H1 (cell line): Measurements from ENCODE around the gene HK2. TPM values are rescaled to one million over a fixed set of nuclear protein-coding genes. Genes with fewer than 3 reads are reported as not detected.

Experiments
- CTCF ChIA-PET: fragments of 300-600 bp; sonication (Branson Sonifier 250); formaldehyde crosslinking; loops from one replicate; lab custom pipeline; 2021; ENCODE audit not compliant: partially characterized antibody; lab: Charles Lee
- POLR2A ChIA-PET: fragments of 300-600 bp; sonication (Branson Sonifier 250); formaldehyde crosslinking; loops from one replicate; lab custom pipeline; 2021; ENCODE audit warnings: inconsistent platforms; ENCODE audit not compliant: partially characterized antibody; lab: Charles Lee
- DNase-seq, 2 experiments: peaks; one replicate each; pipeline versions ENCODE4 v3.0.0 to v3.0.0-alpha.2; 2010 to 2022; ENCODE audit warnings: low spot score in 2 of 2, low read depth in 1 of 2, mixed read lengths in 1 of 2
- FAIRE-seq: peaks from 2 replicates; lab custom pipeline; 2011; peaks lifted over from hg19 to GRCh38; lab: Jason Lieb, UNC
- H2AFZ ChIP-seq: 2 replicates; pipeline ENCODE4 v1.8.1; 2012; ENCODE audit warnings: low read length, inconsistent platforms
- H2AK5ac ChIP-seq: 2 replicates; pipeline ENCODE4 v1.6.1; 2013; ENCODE audit warnings: low read depth, low read length
- H2BK120ac ChIP-seq: replicated peaks from 2 replicates; pipeline ENCODE3; 2013; ENCODE audit warnings: low read depth, low read length, inconsistent platforms
- H2BK12ac ChIP-seq: 2 replicates; pipeline ENCODE4 v1.6.1; 2013; ENCODE audit warnings: low read depth, low read length
- H2BK15ac ChIP-seq: 2 replicates; pipeline ENCODE4 v1.6.1; 2013; ENCODE audit warnings: low read length
- H2BK20ac ChIP-seq: 2 replicates; pipeline ENCODE4 v1.6.1; 2013; ENCODE audit warnings: low read length
- H2BK5ac ChIP-seq: 2 replicates; pipeline ENCODE4 v1.6.1; 2013; ENCODE audit warnings: low read depth, low read length
- H3K14ac ChIP-seq: 2 replicates; pipeline ENCODE4 v1.6.1; 2013; ENCODE audit warnings: inconsistent platforms; ENCODE audit not compliant: insufficient read length
- H3K18ac ChIP-seq: 2 replicates; pipeline ENCODE4 v1.6.1; 2013; ENCODE audit warnings: low read length; ENCODE audit errors: extremely low read depth
- H3K23ac ChIP-seq: 2 replicates; pipeline ENCODE4 v1.6.1; 2013; ENCODE audit warnings: inconsistent platforms; ENCODE audit not compliant: insufficient read length
- H3K23me2 ChIP-seq: 2 replicates; pipeline ENCODE4 v1.6.1; 2013; ENCODE audit warnings: low read depth, low read length
- H3K27ac ChIP-seq: 2 replicates; pipeline ENCODE4 v1.6.1; 2011; ENCODE audit warnings: low read depth, low read length, inconsistent platforms
- H3K27me3 ChIP-seq, 4 experiments: replicated peaks in 1 of 4; 1 replicate in 1 of 4; 2 replicates in 3 of 4; pipeline versions ENCODE4 v1.6.1 to v1.8.1; 2011 to 2013; ENCODE audit warnings: low read length in 3 of 4, mild to moderate bottlenecking in 3 of 4, inconsistent platforms in 2 of 4, mixed read lengths in 2 of 4, moderate library complexity in 1 of 4; ENCODE audit not compliant: control insufficient read depth in 3 of 4, insufficient read depth in 3 of 4; ENCODE audit errors: extremely low read depth in 1 of 4
- H3K36me3 ChIP-seq, 4 experiments: 2 replicates each; pipeline versions ENCODE4 v1.6.1 to v1.8.1; 2011 to 2013; ENCODE audit warnings: mild to moderate bottlenecking in 4 of 4, low read length in 3 of 4, moderate library complexity in 2 of 4, control low read depth in 1 of 4, inconsistent platforms in 1 of 4; ENCODE audit not compliant: insufficient read depth in 4 of 4, control insufficient read depth in 2 of 4
- H3K4ac ChIP-seq: replicated peaks from 2 replicates; pipeline ENCODE3; 2013; ENCODE audit warnings: low read length, low read depth, mixed read lengths, inconsistent platforms; ENCODE audit not compliant: insufficient read length
- H3K4me1 ChIP-seq, 4 experiments: replicated peaks in 1 of 4; 1 replicate in 1 of 4; 2 replicates in 3 of 4; pipeline versions ENCODE4 v1.6.1 to v1.8.1; 2011 to 2013; ENCODE audit warnings: low read length in 3 of 4, inconsistent platforms in 2 of 4, mixed read lengths in 1 of 4; ENCODE audit not compliant: insufficient read depth in 4 of 4, control insufficient read depth in 3 of 4
- H3K4me2 ChIP-seq, 2 experiments: 2 replicates each; pipeline versions ENCODE4 v1.6.1 to v1.8.1; 2011 to 2013; ENCODE audit warnings: low read depth in 2 of 2, low read length in 2 of 2, control low read depth in 1 of 2, inconsistent platforms in 1 of 2, mild to moderate bottlenecking in 1 of 2; ENCODE audit not compliant: insufficient read depth in 1 of 2
- H3K4me3 ChIP-seq, 4 experiments: fragments of 200-600, 300-600 bp in 1 of 4; sonication (generic), shearing (Covaris generic), sonication (Bioruptor Twin) in 1 of 4; 2 replicates each; pipeline versions ENCODE4 v1.5.1 to v1.8.1; 2011 to 2016; ENCODE audit warnings: low read length in 4 of 4, low read depth in 3 of 4, control low read depth in 2 of 4, inconsistent platforms in 2 of 4, mild to moderate bottlenecking in 2 of 4, mixed read lengths in 1 of 4, moderate library complexity in 1 of 4; ENCODE audit not compliant: insufficient read depth in 2 of 4; ENCODE audit errors: extremely low read depth in 1 of 4
- H3K56ac ChIP-seq: replicated peaks from 2 replicates; pipeline ENCODE3; 2013; ENCODE audit warnings: low read depth, mild to moderate bottlenecking, mixed read lengths, low read length, inconsistent platforms; ENCODE audit not compliant: insufficient read length
- H3K79me1 ChIP-seq: 2 replicates; pipeline ENCODE4 v1.6.1; 2013; ENCODE audit warnings: low read depth, low read length, control low read depth
- H3K79me2 ChIP-seq, 2 experiments: 2 replicates each; pipeline versions ENCODE4 v1.6.1 to v1.8.1; 2012 to 2013; ENCODE audit warnings: low read length in 2 of 2, mild to moderate bottlenecking in 2 of 2, inconsistent platforms in 1 of 2; ENCODE audit not compliant: insufficient read depth in 2 of 2, control insufficient read depth in 1 of 2
- H3K9ac ChIP-seq, 4 experiments: replicated peaks in 1 of 4; 1 replicate in 1 of 4; 2 replicates in 3 of 4; pipeline versions ENCODE4 v1.6.1 to v1.8.1; 2011 to 2013; ENCODE audit warnings: low read depth in 3 of 4, low read length in 3 of 4, control low read depth in 2 of 4, mild to moderate bottlenecking in 2 of 4, moderate library complexity in 2 of 4, inconsistent platforms in 1 of 4; ENCODE audit errors: extremely low read depth in 1 of 4
- H3K9me3 ChIP-seq, 2 experiments: 2 replicates each; pipeline versions ENCODE4 v1.6.1 to v1.8.1; 2012 to 2013; ENCODE audit warnings: mild to moderate bottlenecking in 2 of 2, moderate library complexity in 2 of 2, control low read depth in 1 of 2, inconsistent platforms in 1 of 2, low read depth in 1 of 2, low read length in 1 of 2, mixed read lengths in 1 of 2; ENCODE audit not compliant: insufficient read depth in 2 of 2
- H4K20me1 ChIP-seq, 2 experiments: replicated peaks in 1 of 2; 2 replicates each; pipeline versions ENCODE3 to v1.8.1; 2011 to 2013; ENCODE audit warnings: inconsistent platforms in 2 of 2, low read length in 2 of 2, mild to moderate bottlenecking in 1 of 2; ENCODE audit not compliant: insufficient read depth in 2 of 2, control insufficient read depth in 1 of 2
- H4K5ac ChIP-seq: 2 replicates; pipeline ENCODE4 v1.6.1; 2013; ENCODE audit warnings: low read length, low read depth, mixed read lengths, inconsistent platforms; ENCODE audit not compliant: insufficient read length
- H4K8ac ChIP-seq: 2 replicates; pipeline ENCODE4 v1.8.0; 2013; ENCODE audit warnings: mild to moderate bottlenecking, moderate library complexity, low read length, inconsistent platforms; ENCODE audit not compliant: insufficient read depth; ENCODE audit errors: extremely low read depth
- H4K91ac ChIP-seq: replicated peaks from 2 replicates; pipeline ENCODE3; 2013; ENCODE audit warnings: low read length, mixed read lengths, inconsistent platforms; ENCODE audit not compliant: insufficient read length
- CREB1 ChIP-seq: IDR thresholded peaks from 2 replicates; pipeline ENCODE4 v1.6.1; 2012; ENCODE audit warnings: inconsistent platforms
- E2F6 ChIP-seq: IDR thresholded peaks from 2 replicates; pipeline ENCODE4 v1.6.1; 2012; ENCODE audit warnings: inconsistent platforms
- GABPA ChIP-seq: IDR thresholded peaks from 2 replicates; pipeline ENCODE4 v1.6.1; 2011; ENCODE audit warnings: mild to moderate bottlenecking, low read length, moderate library complexity, borderline replicate concordance; ENCODE audit not compliant: insufficient read depth
- GTF2F1 ChIP-seq: IDR thresholded peaks from 2 replicates; pipeline ENCODE4 v1.6.1; 2012; ENCODE audit warnings: low read depth, low read length, improper control_type of control experiment, borderline replicate concordance
- HDAC6 ChIP-seq: IDR thresholded peaks from one replicate; pipeline ENCODE4 v1.7.1; 2012; ENCODE audit warnings: low read depth, mild to moderate bottlenecking, inconsistent platforms, low read length, moderate library complexity
- KDM1A ChIP-seq: fragments of 200-600, 300-600 bp; sonication (generic); IDR thresholded peaks from 2 replicates; pipeline ENCODE4 v1.7.1; 2016; ENCODE audit warnings: mild to moderate bottlenecking, low read length, borderline replicate concordance
- NRF1 ChIP-seq: IDR thresholded peaks from 2 replicates; pipeline ENCODE4 v1.6.1; 2011; ENCODE audit warnings: mild to moderate bottlenecking, low read depth, low read length, improper control_type of control experiment
- POU5F1 ChIP-seq: IDR thresholded peaks from 2 replicates; pipeline ENCODE4 v1.6.1; 2011; ENCODE audit warnings: low read depth, mild to moderate bottlenecking, low read length, moderate library complexity
- RAD21 ChIP-seq, 2 experiments: IDR thresholded peaks in 1 of 2; conservative IDR thresholded peaks in 1 of 2; 2 replicates each; pipeline ENCODE4 v1.6.1; 2011; ENCODE audit warnings: low read depth in 2 of 2, low read length in 2 of 2, improper control_type of control experiment in 1 of 2, inconsistent platforms in 1 of 2, mild to moderate bottlenecking in 1 of 2, moderate library complexity in 1 of 2
- RXRA ChIP-seq: IDR thresholded peaks from 2 replicates; pipeline ENCODE4 v1.6.1; 2011; ENCODE audit warnings: low read depth, mild to moderate bottlenecking, low read length, moderate library complexity; ENCODE audit not compliant: insufficient read depth
- TCF12 ChIP-seq: IDR thresholded peaks from 2 replicates; pipeline ENCODE4 v1.6.1; 2011; ENCODE audit warnings: low read depth, mild to moderate bottlenecking, low read length
- USF2 ChIP-seq: IDR thresholded peaks from 2 replicates; pipeline ENCODE4 v1.6.1; 2011; ENCODE audit warnings: low read length, improper control_type of control experiment
- WGBS, 2 experiments: shearing (Covaris generic) in 1 of 2; methylation state at CpG; one replicate each; pipeline versions ENCODE4 v1.1.6 to v1.1.7; 2013 to 2015; ENCODE audit warnings: low lambda C conversion rate in 2 of 2, mixed read lengths in 2 of 2, inconsistent platforms in 1 of 2, low coverage in 1 of 2, missing lambda C conversion rate in 1 of 2; ENCODE audit not compliant: insufficient replicate concordance in 2 of 2, insufficient coverage in 1 of 2, insufficient read length in 1 of 2; ENCODE audit errors: extremely low coverage in 1 of 2, missing lambda C conversion rate in 1 of 2; 5-methylcytosine and 5-hydroxymethylcytosine counted together
- polyA plus RNA-seq, 7 experiments: library from polyadenylated mRNA; depleted of rRNA in 3 of 7; stranded (reverse) in 5 of 7; unstranded in 2 of 7; fragments of >200 nt in 5 of 7; fragments of 200-250 nt in 2 of 7; gene quantifications; 1 replicate in 5 of 7; 2 replicates in 1 of 7; 4 replicates in 1 of 7; pipeline versions ENCODE4 v1.2.1 to v1.2.3, GENCODE V29; 2011 to 2013; ENCODE audit warnings: missing spikeins in 2 of 7, mixed read lengths in 2 of 7
- total RNA-seq: library from RNA; stranded (reverse); fragmentation: NEBNext Ultra II Directional; extraction: Animal tissue kit (Norgen Biotek cat#: 25700); gene quantifications from 2 replicates; pipeline ENCODE4 v1.2.1, GENCODE V29; 2021

The HK2 gene
- total and polyA plus RNA-seq, 2 of the 8 experiments (the other 6 are each of a cell fraction or from before 2014, with no cell fraction given): 22.1 to 61.9 TPM

- Histone ChIP-seq H4K91ac (no peak overlapping the region), H3K4ac (no peak overlapping the region), H3K9ac (no peak overlapping the region), H3K9me3 (no peaks in the 10 kb centered on the region), H3K27me3 (peaks cover 0 to 2% (median 0%) of the 10 kb centered on the region in 4 experiments; a peak in 1 of 7 replicates), H3K4me3 (no peak overlapping the region), H3K36me3 (no peaks in the 10 kb centered on the region), H2AK5ac (no peak overlapping the region), H3K56ac (no peak overlapping the region), H3K27ac (no peak overlapping the region), H2BK12ac (no peak overlapping the region), H3K4me1 (no peaks in the 10 kb centered on the region), H3K79me1 (no peaks in the 10 kb centered on the region), H2AFZ (no peak overlapping the region), H2BK120ac (no peak overlapping the region), H2BK20ac (no peak overlapping the region), H4K5ac (no peak overlapping the region), H3K79me2 (no peaks in the 10 kb centered on the region), H4K8ac (no peak overlapping the region), H3K23ac (no peak overlapping the region), H2BK15ac (no peak overlapping the region), H3K14ac (no peak overlapping the region), H3K18ac (no peak overlapping the region), H3K23me2 (peaks cover 2% of the 10 kb centered on the region; the same call in 1 of the 2 replicates), H2BK5ac (no peak overlapping the region), H3K4me2 (no peak overlapping the region), H4K20me1 (no peaks in the 10 kb centered on the region)
- no peak for FAIRE-seq
- 96% methylated on average over 2 of the region's 2 CpGs; no CpG with 5 or more reads in 1 of the 2 experiments for WGBS, 2 experiments
- ChIA-PET CTCF (interaction anchor here (0.7 to 3.9 kb wide), 9 partner anchors 10 to 1341 kb away, joined by 3 to 26 read pairs (median 5); no protein-coding TSS in a partner anchor), POLR2A (interaction anchor here (0.6 kb wide), 1 partner anchor 19 kb away, joined by 3 read pairs; no protein-coding TSS in a partner anchor)
- DNase-seq: no peak
- TF ChIP-seq TCF12 (no peak), KDM1A (no peak), HDAC6 (no peak), RXRA (no peak), USF2 (no peak), GTF2F1 (no peak), CREB1 (no peak), RAD21 (IDR thresholded peaks at IDR 0.05 in 1 of 2, conservative IDR thresholded peaks at IDR 0.05 in 1 of 2; ENCODE audit: low read depth in 2 of 2, low read length in 2 of 2) (no peak; a peak in 1 of 4 replicates), GABPA (no peak), POU5F1 (no peak), NRF1 (no peak), E2F6 (no peak)
Measured at GRCh38 chr2:74921236-74921736, 87.4 kb downstream of the HK2 start.
